Activated naive CD4-positive, alpha-beta T cell treated with anti-CD3 and anti-CD28 coated beads, Interleukin-2, amount 50 U/mL, for 16 hours (primary cell): ENCODE measurements around the gene CYP46A1.

Experiments
- DNase-seq: peaks from one replicate; pipeline ENCODE4 v3.0.0-alpha.2; 2020

The CYP46A1 gene

GRCh38 chr14:99731547-99732435 is 47.7 kb downstream of the CYP46A1 start:
- DNase-seq: peak; percentile 9

- peak; percentile 7 for DNase-seq
Observed at GRCh38 chr14:99732436-99733210, 48.5 kb downstream of the CYP46A1 start.

- DNase-seq: no peak
Observed at GRCh38 chr14:99733211-99733539, 49.1 kb downstream of the CYP46A1 start.

GRCh38 chr14:99733540-99734405 is 49.7 kb downstream of the CYP46A1 start:
- DNase-seq: peak; percentile 8

- no peak for DNase-seq
Observed at GRCh38 chr14:99734406-99735051, 50.4 kb downstream of the CYP46A1 start.

- no peak for DNase-seq
Observed at GRCh38 chr14:99735189-99736135, 51.4 kb downstream of the CYP46A1 start.

- no peak for DNase-seq
Observed at GRCh38 chr14:99736603-99737371, 52.7 kb downstream of the CYP46A1 start.

GRCh38 chr14:99737451-99737951 is 53.4 kb downstream of the CYP46A1 start:
- no peak for DNase-seq

GRCh38 chr14:99737956-99738667 is 54.0 kb downstream of the CYP46A1 start:
- no peak for DNase-seq

- DNase-seq: no peak
Observed at GRCh38 chr14:99740411-99740810, 56.3 kb downstream of the CYP46A1 start.

GRCh38 chr14:99741227-99741976 is 57.3 kb downstream of the CYP46A1 start:
- DNase-seq: no peak

- DNase-seq: no peak
Observed at GRCh38 chr14:99742074-99742473, 58.0 kb downstream of the CYP46A1 start.

GRCh38 chr14:99742509-99743487 is 58.7 kb downstream of the CYP46A1 start:
- DNase-seq: no peak

GRCh38 chr14:99744199-99744872 is 60.2 kb downstream of the CYP46A1 start:
- DNase-seq: no peak

GRCh38 chr14:99744873-99745224 is 60.8 kb downstream of the CYP46A1 start:
- no peak for DNase-seq

GRCh38 chr14:99745307-99745951 is 61.3 kb downstream of the CYP46A1 start:
- no peak for DNase-seq

GRCh38 chr14:99747167-99747566 is 63.1 kb downstream of the CYP46A1 start:
- DNase-seq: no peak
